Keratinocyte (primary cell): ENCODE data around the gene ZC3H12D. TPM values are rescaled to one million over a fixed set of nuclear protein-coding genes. Genes with fewer than 3 reads are reported as not detected.
"Not testable (repeated sequence)": the region's sequence is repeated elsewhere in the genome, so short reads cannot be mapped to it uniquely, and the experiment has no call there.

Experiments
- DNase-seq: peaks from one replicate; pipeline ENCODE4 v3.0.0-alpha.2; 2011; ENCODE audit warnings: low read depth, missing footprints, low spot score
- FAIRE-seq: peaks from 2 replicates; lab custom pipeline; 2011; peaks lifted over from hg19 to GRCh38; lab: Jason Lieb, UNC
- H2AFZ ChIP-seq: 2 replicates; pipeline ENCODE4 v1.6.0; 2012; ENCODE audit warnings: low read length, control low read depth, inconsistent platforms; ENCODE audit not compliant: control insufficient read depth
- H3K27ac ChIP-seq: 2 replicates; pipeline ENCODE4 v1.5.1; 2011; ENCODE audit warnings: low read length; ENCODE audit not compliant: control insufficient read depth, insufficient read depth
- H3K27me3 ChIP-seq: 3 replicates; pipeline ENCODE4 v1.6.0; 2011; ENCODE audit warnings: low read length; ENCODE audit not compliant: control insufficient read depth, insufficient read depth; ENCODE audit errors: extremely low read depth
- H3K36me3 ChIP-seq, 2 experiments: 2 replicates in 1 of 2; 3 replicates in 1 of 2; pipeline ENCODE4 v1.5.1; 2011; ENCODE audit warnings: low read length in 2 of 2, mild to moderate bottlenecking in 1 of 2; ENCODE audit not compliant: control insufficient read depth in 2 of 2, insufficient read depth in 2 of 2; ENCODE audit errors: extremely low read depth in 1 of 2
- H3K4me1 ChIP-seq: 3 replicates; pipeline ENCODE4 v1.5.1; 2011; ENCODE audit warnings: low read length; ENCODE audit not compliant: control insufficient read depth, insufficient read depth; ENCODE audit errors: extremely low read depth
- H3K4me2 ChIP-seq: 3 replicates; pipeline ENCODE4 v1.6.0; 2011; ENCODE audit warnings: low read depth, low read length; ENCODE audit not compliant: control insufficient read depth, insufficient read depth; ENCODE audit errors: extremely low read depth
- H3K4me3 ChIP-seq, 3 experiments: fragments of 200-600 bp in 1 of 3; sonication (generic) in 1 of 3; 2 replicates in 2 of 3; 3 replicates in 1 of 3; pipeline ENCODE4 v1.5.1; 2011 to 2016; ENCODE audit warnings: low read length in 3 of 3, mild to moderate bottlenecking in 3 of 3, control low read depth in 2 of 3, inconsistent platforms in 1 of 3, low read depth in 1 of 3, mixed read lengths in 1 of 3, mixed run types in 1 of 3, moderate library complexity in 1 of 3; ENCODE audit not compliant: control insufficient read depth in 2 of 3, insufficient read depth in 2 of 3; ENCODE audit errors: extremely low read depth in 1 of 3
- H3K79me2 ChIP-seq: 2 replicates; pipeline ENCODE4 v1.6.0; 2012; ENCODE audit warnings: low read length; ENCODE audit not compliant: control insufficient read depth, insufficient read depth
- H3K9ac ChIP-seq: 3 replicates; pipeline ENCODE4 v1.6.0; 2011; ENCODE audit warnings: low read length; ENCODE audit not compliant: control insufficient read depth, insufficient read depth; ENCODE audit errors: extremely low read depth
- H3K9me1 ChIP-seq: 3 replicates; pipeline ENCODE4 v1.6.0; 2011; ENCODE audit warnings: low read length; ENCODE audit not compliant: control insufficient read depth, insufficient read depth; ENCODE audit errors: extremely low read depth
- H3K9me3 ChIP-seq: 2 replicates; pipeline ENCODE4 v1.5.1; 2012; ENCODE audit warnings: low read depth, low read length; ENCODE audit not compliant: control insufficient read depth
- H4K20me1 ChIP-seq: 3 replicates; pipeline ENCODE4 v1.6.0; 2011; ENCODE audit warnings: low read length; ENCODE audit not compliant: control insufficient read depth, insufficient read depth; ENCODE audit errors: extremely low read depth
- CTCF ChIP-seq, 3 experiments: IDR thresholded peaks in 1 of 3; conservative IDR thresholded peaks in 1 of 3; optimal IDR thresholded peaks in 1 of 3; 2 replicates in 2 of 3; 3 replicates in 1 of 3; pipeline versions ENCODE3 to v1.5.1; 2011; ENCODE audit warnings: low read length in 3 of 3, mild to moderate bottlenecking in 3 of 3, moderate library complexity in 2 of 3, control low read depth in 1 of 3, inconsistent platforms in 1 of 3; ENCODE audit not compliant: insufficient read depth in 2 of 3; ENCODE audit errors: extremely low read depth in 1 of 3
- EZH2 ChIP-seq: IDR thresholded peaks from one replicate; pipeline ENCODE4 v1.6.1; 2012; ENCODE audit warnings: inconsistent platforms, mild to moderate bottlenecking, low read length, moderate library complexity
- dilution Hi-C: fragments of 300-500 bp; cut with MboI; formaldehyde crosslinking; loops from one replicate; pipeline ENCODE4 v1.7.0; 2020; ENCODE audit warnings: low sequenced_read_pairs; ENCODE audit not compliant: extremely low pct_ligation_motif_present
- polyA plus RNA-seq, 5 experiments: library from polyadenylated mRNA; depleted of rRNA in 3 of 5; stranded (reverse) in 3 of 5; stranded (forward) in 1 of 5; unstranded in 1 of 5; fragments of >200 nt; gene quantifications; 1 replicate in 1 of 5; 2 replicates in 3 of 5; 3 replicates in 1 of 5; pipeline versions ENCODE4 v1.2.1 to v1.2.3, GENCODE V29; 2011 to 2012; ENCODE audit warnings: missing spikeins in 2 of 5, low read depth in 1 of 5, low replicate concordance in 1 of 5

The ZC3H12D gene
- polyA plus RNA-seq, 1 donor (not counting 4 experiments of a cell fraction or from before 2014, with no cell fraction given), result 0.04 TPM

DNA sequence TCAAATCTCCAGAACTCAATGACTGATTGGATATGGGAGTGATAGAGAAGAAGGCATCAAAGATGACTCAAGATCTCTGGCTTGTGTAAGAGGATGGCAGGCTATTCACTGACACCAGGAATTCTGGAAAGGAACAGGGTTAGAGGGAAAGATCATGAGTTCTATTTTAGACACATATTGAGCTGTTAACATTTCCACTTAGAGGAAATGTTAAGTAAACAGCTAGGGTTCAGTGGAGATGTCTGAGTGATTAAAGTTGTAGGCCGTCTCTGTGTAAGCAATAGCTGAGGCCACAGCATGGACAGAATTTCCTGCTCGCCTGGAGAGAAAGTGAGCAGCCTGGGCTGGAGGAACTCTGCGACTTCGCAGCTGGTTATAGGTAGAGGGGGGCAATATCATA is 21.0 kb downstream of the ZC3H12D start:
- H3K27me3 ChIP-seq, result no peaks in the 10 kb centered on the region
- H3K4me3 ChIP-seq, result no peak overlapping the region
- no peak for FAIRE-seq
- H3K4me2 ChIP-seq, result no peak overlapping the region
- H3K79me2 ChIP-seq, result no peaks in the 10 kb centered on the region
- TF ChIP-seq CTCF (optimal IDR thresholded peaks at IDR 0.05 in 1 of 3, IDR thresholded peaks at IDR 0.05 in 1 of 3, conservative IDR thresholded peaks at IDR 0.05 in 1 of 3; ENCODE audit: extremely low read depth in 1 of 3, insufficient read depth in 2 of 3, low read length in 3 of 3) (no peak), EZH2 (no peak)
- H3K27ac ChIP-seq, result no peak overlapping the region
- dilution Hi-C loops, result no loop called here
- no peaks in the 10 kb centered on the region for H4K20me1 ChIP-seq
- H3K4me1 ChIP-seq, result no peaks in the 10 kb centered on the region
- no peaks in the 10 kb centered on the region for H3K36me3 ChIP-seq
- no peak overlapping the region for H3K9ac ChIP-seq
- no peaks in the 10 kb centered on the region for H3K9me1 ChIP-seq
- DNase-seq, result no peak
- H2AFZ ChIP-seq, result no peak overlapping the region
- no peaks in the 10 kb centered on the region for H3K9me3 ChIP-seq

- H2AFZ ChIP-seq, H3K9me3 ChIP-seq, H3K27me3 ChIP-seq, H3K9ac ChIP-seq, H3K27ac ChIP-seq, H3K79me2 ChIP-seq, H3K4me2 ChIP-seq, H4K20me1 ChIP-seq, H3K4me1 ChIP-seq, H3K4me3 ChIP-seq, DNase-seq, dilution Hi-C loops, H3K9me1 ChIP-seq, FAIRE-seq, H3K36me3 ChIP-seq: not testable (repeated sequence)
These were observed 22.1 kb downstream of the ZC3H12D start for GRCh38 chr6:149462712-149463111.

- Histone ChIP-seq H3K36me3 (no peaks in the 10 kb centered on the region), H3K4me3 (no peak overlapping the region), H3K27me3 (no peaks in the 10 kb centered on the region), H3K4me1 (no peaks in the 10 kb centered on the region), H3K9me3 (no peaks in the 10 kb centered on the region), H3K27ac (no peak overlapping the region), H3K9ac (no peak overlapping the region), H4K20me1 (no peaks in the 10 kb centered on the region), H2AFZ (no peak overlapping the region), H3K9me1 (no peaks in the 10 kb centered on the region), H3K4me2 (no peak overlapping the region), H3K79me2 (no peaks in the 10 kb centered on the region)
- no peak for FAIRE-seq
- no peak for DNase-seq
- dilution Hi-C loops, result no loop called here
- TF ChIP-seq CTCF (optimal IDR thresholded peaks at IDR 0.05 in 1 of 3, IDR thresholded peaks at IDR 0.05 in 1 of 3, conservative IDR thresholded peaks at IDR 0.05 in 1 of 3; ENCODE audit: extremely low read depth in 1 of 3, insufficient read depth in 2 of 3, low read length in 3 of 3) (no peak), EZH2 (no peak)
These were observed 23.1 kb downstream of the ZC3H12D start for GRCh38 chr6:149461670-149462069.

DNA sequence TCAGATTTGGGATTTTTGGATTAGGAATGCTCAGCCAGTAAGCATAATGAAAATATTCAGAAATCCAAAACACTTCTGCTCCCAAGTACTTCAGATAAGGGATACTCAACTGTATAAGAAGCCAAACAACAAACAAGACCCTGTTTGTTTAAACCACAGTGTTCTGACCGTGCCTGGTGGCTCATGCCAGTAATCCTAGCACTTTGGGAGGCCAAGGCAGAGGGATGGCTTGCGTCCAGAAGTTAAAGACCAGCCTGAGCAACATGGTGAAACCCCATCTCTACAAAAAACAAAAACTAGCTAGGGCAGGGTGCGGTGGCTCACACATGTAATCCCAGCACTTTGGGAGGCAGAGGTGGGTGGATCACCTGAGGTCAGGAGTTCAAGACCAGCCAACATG is 24.6 kb downstream of the ZC3H12D start:
- H3K4me3 ChIP-seq, FAIRE-seq, H3K4me2 ChIP-seq, H3K27ac ChIP-seq, H3K79me2 ChIP-seq, H3K27me3 ChIP-seq, H2AFZ ChIP-seq, DNase-seq, H3K9ac ChIP-seq, H3K9me1 ChIP-seq, H4K20me1 ChIP-seq, H3K4me1 ChIP-seq, dilution Hi-C loops, H3K9me3 ChIP-seq, H3K36me3 ChIP-seq: not testable (repeated sequence)
